Measurements from ENCODE around the gene MSRB2.

Gene MSRB2

GRCh38 chr10:23146258-23146657, 50.9 kb downstream of the MSRB2 start:
- Histone ChIP-seq H3K79me2 (ENCODE audit: control insufficient read depth, low read length) (no peaks in the 10 kb centered on the region), H4K20me1 (ENCODE audit: control insufficient read depth, insufficient read depth, low read depth, low read length) (no peaks in the 10 kb centered on the region), H3K27me3 (ENCODE audit: control insufficient read depth, low read length) (no peaks in the 10 kb centered on the region), H3K4me2 (ENCODE audit: low read length) (no peak overlapping the region), H3K9me2 (replicated peaks; ENCODE audit: control insufficient read depth, low read length) (no peaks in the 10 kb centered on the region), H3F3A (ENCODE audit: control insufficient read depth, insufficient read depth) (no peaks in the 10 kb centered on the region), H3K9me3 (ENCODE audit: control insufficient read depth, insufficient read depth, low read length) (no peaks in the 10 kb centered on the region), H3K4me1 (ENCODE audit: control insufficient read depth, low read length) (no peaks in the 10 kb centered on the region), H3K4me3 (ENCODE audit: low read length) (no peak overlapping the region), H3K36me3 (ENCODE audit: control insufficient read depth, low read length) (no peaks in the 10 kb centered on the region), H3K27ac (ENCODE audit: low read depth, low read length) (no peak overlapping the region)
- TF ChIP-seq EZH2phosphoT487 (IDR thresholded peaks at IDR 0.05; ENCODE audit: borderline replicate concordance, low read length) (no peak), CTCF (IDR thresholded peaks at IDR 0.05; ENCODE audit: low read depth, low read length, poor library complexity, severe bottlenecking) (no peak)

- Histone ChIP-seq H3K27me3 (ENCODE audit: control insufficient read depth, low read length) (no peaks in the 10 kb centered on the region), H3K9me3 (ENCODE audit: control insufficient read depth, insufficient read depth, low read length) (no peaks in the 10 kb centered on the region), H3K4me1 (ENCODE audit: control insufficient read depth, low read length) (no peaks in the 10 kb centered on the region), H4K20me1 (ENCODE audit: control insufficient read depth, insufficient read depth, low read depth, low read length) (no peaks in the 10 kb centered on the region), H3K9me2 (replicated peaks; ENCODE audit: control insufficient read depth, low read length) (no peaks in the 10 kb centered on the region), H3K4me2 (ENCODE audit: low read length) (no peak overlapping the region), H3K79me2 (ENCODE audit: control insufficient read depth, low read length) (no peaks in the 10 kb centered on the region), H3K27ac (ENCODE audit: low read depth, low read length) (no peak overlapping the region), H3K36me3 (ENCODE audit: control insufficient read depth, low read length) (no peaks in the 10 kb centered on the region), H3K4me3 (ENCODE audit: low read length) (no peak overlapping the region), H3F3A (ENCODE audit: control insufficient read depth, insufficient read depth) (no peaks in the 10 kb centered on the region)
- TF ChIP-seq EZH2phosphoT487 (IDR thresholded peaks at IDR 0.05; ENCODE audit: borderline replicate concordance, low read length) = no peak
- TF ChIP-seq CTCF (IDR thresholded peaks at IDR 0.05; ENCODE audit: low read depth, low read length, poor library complexity, severe bottlenecking) = no peak
Observed at GRCh38 chr10:23147035-23147434, 51.7 kb downstream of the MSRB2 start.

- no peak overlapping the region for H3K4me3 ChIP-seq (ENCODE audit: low read length)
- H3K27me3 ChIP-seq (ENCODE audit: control insufficient read depth, low read length) = no peaks in the 10 kb centered on the region
- no peaks in the 10 kb centered on the region for H3K36me3 ChIP-seq (ENCODE audit: control insufficient read depth, low read length)
- no peaks in the 10 kb centered on the region for H3K9me3 ChIP-seq (ENCODE audit: control insufficient read depth, insufficient read depth, low read length)
- TF ChIP-seq EZH2phosphoT487 (IDR thresholded peaks at IDR 0.05; ENCODE audit: borderline replicate concordance, low read length) (no peak), CTCF (IDR thresholded peaks at IDR 0.05; ENCODE audit: low read depth, low read length, poor library complexity, severe bottlenecking) (no peak)
- no peak overlapping the region for H3K27ac ChIP-seq (ENCODE audit: low read depth, low read length)
- H3F3A ChIP-seq (ENCODE audit: control insufficient read depth, insufficient read depth) = no peaks in the 10 kb centered on the region
- no peaks in the 10 kb centered on the region for H4K20me1 ChIP-seq (ENCODE audit: control insufficient read depth, insufficient read depth, low read depth, low read length)
- no peaks in the 10 kb centered on the region for H3K4me1 ChIP-seq (ENCODE audit: control insufficient read depth, low read length)
- no peaks in the 10 kb centered on the region for H3K9me2 ChIP-seq (replicated peaks; ENCODE audit: control insufficient read depth, low read length)
- no peak overlapping the region for H3K4me2 ChIP-seq (ENCODE audit: low read length)
- H3K79me2 ChIP-seq (ENCODE audit: control insufficient read depth, low read length) = no peaks in the 10 kb centered on the region
Observed at GRCh38 chr10:23148214-23148613, 52.8 kb downstream of the MSRB2 start.

- no peaks in the 10 kb centered on the region for H3K9me3 ChIP-seq (ENCODE audit: control insufficient read depth, insufficient read depth, low read length)
- no peak overlapping the region for H3K4me3 ChIP-seq (ENCODE audit: low read length)
- H3K9me2 ChIP-seq (replicated peaks; ENCODE audit: control insufficient read depth, low read length) = no peaks in the 10 kb centered on the region
- H3K27me3 ChIP-seq (ENCODE audit: control insufficient read depth, low read length) = no peaks in the 10 kb centered on the region
- H3K4me1 ChIP-seq (ENCODE audit: control insufficient read depth, low read length) = no peaks in the 10 kb centered on the region
- H3K36me3 ChIP-seq (ENCODE audit: control insufficient read depth, low read length) = no peaks in the 10 kb centered on the region
- H3K79me2 ChIP-seq (ENCODE audit: control insufficient read depth, low read length) = no peaks in the 10 kb centered on the region
- H3K27ac ChIP-seq (ENCODE audit: low read depth, low read length) = no peak overlapping the region
- no peak for TF ChIP-seq EZH2phosphoT487 (IDR thresholded peaks at IDR 0.05; ENCODE audit: borderline replicate concordance, low read length)
- no peak for TF ChIP-seq CTCF (IDR thresholded peaks at IDR 0.05; ENCODE audit: low read depth, low read length, poor library complexity, severe bottlenecking)
- no peak overlapping the region for H3K4me2 ChIP-seq (ENCODE audit: low read length)
- no peaks in the 10 kb centered on the region for H4K20me1 ChIP-seq (ENCODE audit: control insufficient read depth, insufficient read depth, low read depth, low read length)
- no peaks in the 10 kb centered on the region for H3F3A ChIP-seq (ENCODE audit: control insufficient read depth, insufficient read depth)
Observed at GRCh38 chr10:23150091-23150490, 54.7 kb downstream of the MSRB2 start.
